Non-pigmented ciliary epithelial cell (primary cell): ENCODE data around the gene ARFRP1.

ENCODE experiments used
- DNase-seq: peaks from one replicate; pipeline ENCODE4 v3.0.0-alpha.2; 2010; ENCODE audit warnings: low read depth

The ARFRP1 gene

GRCh38 chr20:63707558-63708300, at the start of gene ARFRP1, which contains the start of gene ZGPAT:
Gene ARFRP1, minus strand, starts transcription at chr20:63707976. Its CDS starts 885 bp downstream, at chr20:63707091.
Gene ZGPAT, plus strand, starts transcription at chr20:63708039. Its CDS starts 542 bp downstream, at chr20:63708581.
- no peak for DNase-seq

- no peak for DNase-seq
Observed at GRCh38 chr20:63756648-63756991, 48.8 kb upstream of the ARFRP1 start.

GRCh38 chr20:63755933-63756647, 48.3 kb upstream of the ARFRP1 start:
- DNase-seq, result no peak

GRCh38 chr20:63754008-63754407, 46.2 kb upstream of the ARFRP1 start:
- DNase-seq, result no peak

- DNase-seq, result no peak
Observed at GRCh38 chr20:63753381-63753780, 45.6 kb upstream of the ARFRP1 start.

GRCh38 chr20:63752411-63753101, 44.8 kb upstream of the ARFRP1 start:
- DNase-seq, result no peak

- DNase-seq, result no peak
Observed at GRCh38 chr20:63751471-63752271, 43.9 kb upstream of the ARFRP1 start.

- no peak for DNase-seq
Observed at GRCh38 chr20:63750807-63751470, 43.2 kb upstream of the ARFRP1 start.

GRCh38 chr20:63749597-63750508, 42.1 kb upstream of the ARFRP1 start:
- DNase-seq, result no peak

GRCh38 chr20:63748934-63749270, 41.1 kb upstream of the ARFRP1 start:
- no peak for DNase-seq

- no peak for DNase-seq
Observed at GRCh38 chr20:63748070-63748933, 40.5 kb upstream of the ARFRP1 start.

- DNase-seq, result no peak
Observed at GRCh38 chr20:63747622-63748069, 39.9 kb upstream of the ARFRP1 start.

- no peak for DNase-seq
Observed at GRCh38 chr20:63746751-63747315, 39.1 kb upstream of the ARFRP1 start.

- DNase-seq, result no peak
Observed at GRCh38 chr20:63745961-63746731, 38.4 kb upstream of the ARFRP1 start.

- no peak for DNase-seq
Observed at GRCh38 chr20:63745424-63745805, 37.6 kb upstream of the ARFRP1 start.

- DNase-seq, result no peak
Observed at GRCh38 chr20:63744574-63745423, 37.0 kb upstream of the ARFRP1 start.

GRCh38 chr20:63744158-63744557, 36.4 kb upstream of the ARFRP1 start:
- no peak for DNase-seq
